ENCODE results near the gene SLC38A11.
"Not testable (repeated sequence)": the region's sequence is repeated elsewhere in the genome, so short reads cannot be mapped to it uniquely, and the experiment has no call there.

SLC38A11 gene, protein sequence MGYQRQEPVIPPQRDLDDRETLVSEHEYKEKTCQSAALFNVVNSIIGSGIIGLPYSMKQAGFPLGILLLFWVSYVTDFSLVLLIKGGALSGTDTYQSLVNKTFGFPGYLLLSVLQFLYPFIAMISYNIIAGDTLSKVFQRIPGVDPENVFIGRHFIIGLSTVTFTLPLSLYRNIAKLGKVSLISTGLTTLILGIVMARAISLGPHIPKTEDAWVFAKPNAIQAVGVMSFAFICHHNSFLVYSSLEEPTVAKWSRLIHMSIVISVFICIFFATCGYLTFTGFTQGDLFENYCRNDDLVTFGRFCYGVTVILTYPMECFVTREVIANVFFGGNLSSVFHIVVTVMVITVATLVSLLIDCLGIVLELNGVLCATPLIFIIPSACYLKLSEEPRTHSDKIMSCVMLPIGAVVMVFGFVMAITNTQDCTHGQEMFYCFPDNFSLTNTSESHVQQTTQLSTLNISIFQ

DNA sequence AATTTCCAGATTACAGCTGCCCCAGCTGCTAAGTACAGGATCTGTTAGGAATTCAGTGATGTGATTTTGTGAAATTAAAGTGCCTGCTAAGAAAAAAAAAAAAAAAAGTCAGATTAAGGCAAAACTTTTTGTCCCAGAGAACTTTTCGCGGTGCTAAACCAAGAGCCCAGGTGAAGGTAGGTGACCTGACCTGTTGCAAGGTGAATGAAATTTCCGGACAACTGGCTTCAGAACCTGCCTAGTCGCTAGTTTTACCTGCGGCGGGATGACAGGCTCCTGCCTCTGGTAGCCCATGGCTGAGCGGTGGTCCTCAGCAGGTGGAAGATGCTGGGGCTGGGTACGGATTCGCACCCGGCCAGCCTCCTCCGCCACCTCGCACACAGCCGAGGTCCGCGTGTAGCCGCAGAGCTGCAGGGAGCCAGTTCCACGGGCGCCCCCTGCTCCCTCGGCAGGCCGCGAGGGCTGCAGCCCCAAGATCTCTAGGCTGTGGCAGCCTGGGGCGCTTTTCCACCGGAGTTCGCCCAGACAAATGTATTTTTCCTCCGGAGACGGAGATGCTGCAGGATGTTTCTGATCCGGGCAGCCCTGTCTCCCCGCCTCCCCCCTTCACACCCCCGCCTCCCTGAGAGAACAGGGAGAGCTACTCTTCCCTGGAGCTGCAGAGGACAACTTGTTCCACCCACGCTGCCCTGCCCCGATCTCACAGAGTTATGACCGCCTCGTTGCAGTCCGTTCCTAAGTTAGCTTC lies at the start of gene SLC38A11:
Gene SLC38A11 (minus strand): TSS at position 572 of the 748 bp plus-strand sequence. CDS start 278 bp downstream, at position 294.
- DNase-seq (ENCODE audit: low read depth): no peak

DNA sequence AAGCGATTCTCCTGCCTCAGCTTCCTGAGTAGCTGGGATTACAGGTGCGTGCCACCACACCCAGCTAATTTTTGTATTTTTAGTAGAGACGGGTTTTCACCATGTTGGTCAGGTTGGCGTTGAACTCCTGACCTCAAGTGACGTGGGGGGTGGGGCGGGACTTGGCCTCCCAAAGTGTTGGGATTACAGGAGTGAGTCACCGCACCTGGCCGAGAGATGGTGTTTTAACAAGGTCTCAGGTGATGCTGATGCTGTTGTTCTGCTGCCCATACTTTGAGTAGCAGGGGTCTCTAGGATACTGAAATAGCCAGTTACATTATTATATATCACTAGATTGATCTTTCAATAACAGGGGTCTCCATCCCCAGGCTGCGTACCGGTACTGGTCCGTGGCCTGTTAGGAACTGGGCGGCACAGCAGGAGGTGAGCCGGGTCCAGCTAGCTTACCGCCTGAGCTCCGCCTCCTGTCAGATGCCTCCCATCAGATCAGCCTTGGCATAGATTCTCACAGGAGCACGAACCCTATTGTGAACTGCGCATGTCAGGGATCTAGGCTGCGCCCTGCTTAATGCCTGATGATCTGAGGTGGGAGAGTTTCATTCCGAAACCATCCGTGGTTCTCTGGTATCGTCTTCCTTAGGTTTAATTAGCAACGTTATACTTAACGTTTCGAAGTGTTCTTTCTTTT lies 48.3 kb upstream of the SLC38A11 start:
- no peak for DNase-seq (ENCODE audit: low read depth)

DNA sequence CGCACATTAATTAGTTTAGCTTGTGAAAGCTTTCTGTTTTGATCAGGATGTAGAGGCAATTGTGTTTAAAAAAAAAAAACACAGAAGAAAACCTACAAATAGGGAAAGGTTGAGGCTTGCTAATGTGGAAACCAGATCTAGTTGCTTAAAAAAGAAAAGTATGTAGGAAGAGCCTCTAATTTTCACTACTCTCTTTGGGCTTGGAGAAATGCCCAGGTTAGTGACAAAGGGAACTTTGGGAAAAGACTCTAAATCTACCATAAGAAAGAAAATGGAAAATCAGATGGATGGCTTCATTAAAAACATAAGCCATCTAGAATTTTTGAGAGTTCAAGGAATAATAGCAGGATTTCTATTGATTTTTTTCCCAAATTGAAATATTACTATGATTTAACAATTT lies 47.3 kb upstream of the SLC38A11 start:
- DNase-seq (ENCODE audit: low read depth): no peak

DNA sequence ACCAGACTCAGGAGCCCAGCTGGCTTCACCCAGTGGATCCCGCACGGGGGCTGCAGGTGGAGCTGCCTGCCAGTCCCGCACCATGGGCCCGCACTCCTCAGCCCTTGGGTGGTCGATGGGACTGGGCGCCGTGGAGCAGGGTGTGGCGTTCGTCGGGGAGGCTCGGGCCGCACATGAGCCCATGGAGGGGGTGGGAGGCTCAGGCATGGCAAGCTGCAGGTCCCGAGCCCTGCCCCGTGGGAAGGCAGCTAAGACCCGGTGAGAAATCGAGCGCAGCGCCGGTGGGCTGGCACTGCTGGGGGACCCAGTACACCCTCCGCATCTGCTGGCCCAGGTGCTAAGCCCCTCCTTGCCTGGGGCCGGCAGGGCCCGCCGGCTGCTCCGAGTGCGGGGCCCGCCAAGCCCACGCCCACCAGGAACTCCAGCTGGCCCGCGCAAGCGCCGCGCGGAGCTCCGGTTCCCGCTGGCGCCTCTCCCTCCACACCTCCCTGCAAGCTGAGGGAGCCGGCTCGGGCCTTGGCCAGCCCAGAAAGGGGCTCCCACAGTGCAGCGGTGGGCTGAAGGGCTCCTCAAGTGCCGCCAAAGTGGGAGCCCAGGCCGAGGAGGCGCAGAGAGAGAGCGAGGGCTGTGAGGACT lies 39.5 kb upstream of the SLC38A11 start:
- not testable (repeated sequence) for DNase-seq (ENCODE audit: low read depth)

DNA sequence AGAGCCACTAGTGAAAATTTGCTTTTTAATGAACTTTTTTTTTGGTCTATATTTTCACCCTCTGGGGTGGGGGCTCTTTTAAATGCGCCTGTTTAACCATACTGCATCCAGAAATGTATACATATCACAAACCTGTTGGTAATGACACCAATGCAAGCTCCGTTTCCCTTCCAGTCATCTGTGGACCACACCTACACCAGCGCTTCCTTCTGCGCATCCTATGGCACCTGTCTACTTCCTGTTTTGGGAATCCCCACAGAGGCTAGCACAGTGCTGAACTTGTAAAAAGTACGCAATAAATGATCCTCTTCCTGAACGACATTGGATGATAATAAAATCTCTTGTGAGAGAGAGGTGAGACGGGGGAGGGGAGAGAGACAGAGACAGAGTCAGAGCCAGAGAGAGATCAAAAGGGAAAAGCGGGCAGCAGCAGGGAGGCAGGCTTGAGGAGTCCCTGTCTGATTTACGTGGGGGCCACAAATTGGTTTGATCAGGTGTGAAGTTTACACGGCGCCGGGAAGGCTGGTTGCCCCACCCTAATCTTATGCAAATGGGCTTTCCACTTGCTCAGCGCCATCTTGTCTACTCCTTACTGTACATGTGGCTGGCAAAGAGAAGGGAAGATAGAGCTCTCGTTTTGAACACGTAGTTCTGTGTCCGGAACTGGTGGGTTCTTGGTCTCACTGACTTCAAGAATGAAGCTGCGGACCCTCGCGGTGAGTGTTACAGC lies 38.1 kb upstream of the SLC38A11 start:
- DNase-seq (ENCODE audit: low read depth): no peak

DNA sequence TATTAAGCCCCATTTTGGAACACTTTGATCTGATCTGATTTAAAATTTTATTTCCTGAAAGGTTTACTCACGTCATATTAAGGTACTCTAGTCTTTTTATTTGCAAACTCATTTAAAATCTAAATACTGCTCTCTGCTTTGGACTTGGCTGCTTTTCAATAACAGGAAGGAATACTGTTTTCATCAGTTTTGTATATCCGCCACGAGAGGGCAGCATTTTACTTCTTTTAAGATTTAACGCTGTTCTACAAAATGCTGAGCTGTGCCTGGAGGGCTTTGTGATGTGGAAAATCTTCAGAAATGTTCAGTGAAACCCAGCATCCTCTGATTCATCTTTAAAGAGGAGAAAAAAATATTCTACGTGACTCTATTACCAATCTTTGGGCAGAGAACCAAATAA lies 37.5 kb upstream of the SLC38A11 start:
- no peak for DNase-seq (ENCODE audit: low read depth)

DNA sequence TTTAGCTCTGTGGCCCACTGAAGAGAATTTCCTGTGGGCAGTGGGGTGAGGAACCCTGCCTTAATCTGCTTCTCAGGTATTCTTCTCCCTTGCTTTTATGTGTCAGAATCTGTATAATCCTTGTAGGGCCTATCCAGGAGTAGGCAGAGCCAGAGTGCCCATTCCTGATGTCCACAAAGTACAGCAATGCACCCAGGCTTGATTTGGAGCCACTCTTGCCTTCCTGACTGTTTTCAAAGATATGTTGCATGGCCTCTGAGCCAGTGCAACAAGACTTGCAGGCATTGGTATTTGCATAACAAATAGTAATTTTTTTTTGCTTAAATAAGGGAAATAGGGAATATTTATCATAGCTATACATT lies 36.7 kb upstream of the SLC38A11 start:
- not testable (repeated sequence) for DNase-seq (ENCODE audit: low read depth)

DNA sequence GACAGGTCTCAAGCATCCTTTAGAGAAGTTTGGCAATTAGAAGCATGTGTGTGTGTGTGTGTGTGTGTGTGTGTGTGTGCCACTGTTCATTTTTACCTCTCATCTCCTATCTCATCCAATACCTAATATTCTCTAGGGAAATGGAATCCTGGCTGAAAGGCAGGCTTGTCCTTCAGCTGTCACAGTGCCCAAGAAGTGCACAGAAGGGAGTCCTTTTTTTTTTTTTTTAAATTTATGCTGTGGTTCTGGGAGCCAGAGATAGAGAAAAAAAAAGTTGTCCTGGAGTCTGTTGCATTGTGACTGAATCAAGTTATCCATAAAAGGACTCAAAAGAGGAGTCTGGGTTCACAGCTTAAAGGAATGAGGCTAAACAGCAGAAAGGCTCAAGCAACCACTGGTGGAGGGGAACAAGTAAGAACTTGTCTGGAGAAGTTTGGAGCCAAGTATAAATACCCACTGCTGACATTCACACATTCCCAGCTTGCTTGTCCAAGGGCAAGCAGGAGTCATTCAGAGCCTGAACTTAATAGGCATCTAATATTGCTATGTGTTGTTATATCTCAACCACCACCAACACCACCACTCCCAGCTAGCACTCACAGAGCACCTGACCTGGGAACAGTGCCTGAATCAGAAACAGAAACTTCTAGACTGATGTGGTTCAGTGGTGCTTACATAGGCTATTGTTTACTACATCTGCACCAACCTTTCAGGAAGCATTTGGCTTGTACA lies 36.2 kb upstream of the SLC38A11 start:
- not testable (repeated sequence) for DNase-seq (ENCODE audit: low read depth)

DNA sequence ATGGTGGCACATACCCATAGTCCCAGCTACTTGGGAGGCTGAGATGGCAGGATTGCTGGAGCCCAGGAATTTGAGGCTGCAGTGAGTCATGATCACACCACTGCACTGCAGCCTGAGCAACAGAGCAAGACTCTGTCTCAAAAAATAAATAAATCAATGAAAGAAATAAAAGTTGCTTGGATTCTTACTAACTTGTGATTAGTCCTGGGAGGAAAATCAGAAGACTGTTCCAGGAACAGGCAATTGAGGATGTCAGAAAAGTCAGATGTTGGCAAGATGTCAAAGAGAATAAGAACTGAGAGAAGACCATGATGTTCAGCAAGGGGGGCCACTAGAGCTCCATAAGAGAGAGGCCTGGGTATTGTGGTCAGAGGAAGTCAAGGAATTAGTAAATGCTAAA lies 35.6 kb upstream of the SLC38A11 start:
- not testable (repeated sequence) for DNase-seq (ENCODE audit: low read depth)

DNA sequence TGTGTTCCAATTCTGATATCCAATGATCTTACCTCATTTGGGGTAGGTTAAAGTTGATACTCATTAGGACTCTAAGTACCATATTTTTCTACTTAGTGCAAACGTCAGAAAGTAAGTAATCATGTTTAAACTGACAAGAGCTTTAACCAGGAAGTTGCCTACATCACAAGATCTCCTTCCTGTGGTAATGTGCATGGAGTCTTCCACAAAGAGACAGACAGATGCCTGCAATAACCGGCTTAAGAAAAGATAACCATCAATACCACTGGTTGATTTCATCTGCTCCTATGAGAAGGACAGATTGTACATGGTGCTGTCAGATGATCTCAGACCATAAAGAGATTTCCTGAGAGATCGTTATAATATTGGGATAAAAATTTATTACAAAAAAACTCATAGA lies 33.5 kb upstream of the SLC38A11 start:
- DNase-seq (ENCODE audit: low read depth): not testable (repeated sequence)

DNA sequence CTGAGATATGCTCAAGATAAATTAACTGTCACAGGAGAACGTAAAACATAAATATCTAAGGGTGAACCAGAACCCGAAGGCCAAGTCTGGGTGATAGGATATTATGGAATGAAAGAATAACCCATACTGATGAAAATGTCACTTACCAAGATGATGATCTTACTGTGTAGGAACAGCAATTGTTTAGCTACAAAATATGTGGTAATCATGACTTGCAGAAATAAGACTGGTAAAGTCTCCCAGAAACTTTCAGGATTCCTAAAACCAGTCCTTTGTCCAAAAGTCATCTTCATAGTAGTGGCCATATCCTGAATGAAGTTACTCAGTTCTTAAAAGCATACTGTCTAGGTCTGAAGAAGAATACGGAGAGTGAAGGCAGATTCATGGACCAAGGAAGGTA lies 30.7 kb upstream of the SLC38A11 start:
- not testable (repeated sequence) for DNase-seq (ENCODE audit: low read depth)

DNA sequence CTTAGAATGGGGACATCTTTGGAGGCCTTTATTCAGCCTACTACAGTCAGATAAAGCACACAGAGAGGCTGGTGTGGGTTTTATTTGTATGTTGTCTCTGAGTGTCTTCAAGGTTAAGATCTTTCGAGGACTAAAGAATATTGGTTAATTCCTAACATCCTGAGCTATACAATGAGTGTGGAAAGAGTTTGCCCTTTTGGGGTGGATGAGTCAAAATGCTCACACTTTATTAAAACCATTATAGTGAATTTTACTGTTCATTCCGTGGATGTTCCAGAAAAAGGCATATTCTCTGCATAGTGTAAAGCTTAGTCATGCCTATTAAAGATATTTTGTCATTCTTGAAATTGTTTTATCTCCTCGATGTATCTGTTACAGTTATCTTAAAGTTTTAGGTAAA lies 29.1 kb upstream of the SLC38A11 start:
- DNase-seq (ENCODE audit: low read depth): no peak

DNA sequence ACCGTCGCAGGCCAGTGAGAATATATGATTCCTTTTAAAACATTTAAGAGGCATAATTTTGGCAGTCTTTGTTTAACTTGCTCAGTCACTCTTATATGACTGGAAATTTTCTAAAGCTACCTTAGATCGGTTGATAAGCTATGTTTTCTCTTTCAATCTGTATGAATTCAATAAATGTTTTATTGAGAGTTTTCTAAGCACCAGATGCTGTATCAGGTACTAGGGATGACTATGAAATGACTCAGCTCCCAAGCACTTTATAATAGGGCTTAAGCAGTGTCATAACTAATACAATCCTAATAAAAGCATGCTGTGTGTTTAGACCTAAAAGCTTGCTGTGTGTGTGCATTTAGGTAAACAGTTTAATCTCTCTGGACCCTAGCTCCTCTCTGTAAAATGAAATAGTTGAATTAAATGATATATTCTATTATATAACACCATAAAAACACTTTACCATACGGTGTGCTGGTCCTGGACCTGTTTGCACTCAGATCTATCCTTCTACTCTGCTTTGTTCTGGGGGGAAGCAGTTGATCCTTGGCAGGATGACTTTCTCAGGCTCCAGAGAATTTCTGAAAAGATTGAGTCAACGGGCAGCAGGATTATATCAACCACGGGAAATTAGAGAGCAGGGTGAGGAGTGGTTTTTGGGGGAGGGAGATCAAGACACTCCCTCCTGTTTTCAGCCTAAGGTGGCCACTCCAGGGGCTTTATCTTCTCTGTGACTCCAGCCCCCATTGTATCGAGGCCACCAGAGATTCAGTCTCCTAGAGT lies 26.1 kb upstream of the SLC38A11 start:
- DNase-seq (ENCODE audit: low read depth): no peak

DNA sequence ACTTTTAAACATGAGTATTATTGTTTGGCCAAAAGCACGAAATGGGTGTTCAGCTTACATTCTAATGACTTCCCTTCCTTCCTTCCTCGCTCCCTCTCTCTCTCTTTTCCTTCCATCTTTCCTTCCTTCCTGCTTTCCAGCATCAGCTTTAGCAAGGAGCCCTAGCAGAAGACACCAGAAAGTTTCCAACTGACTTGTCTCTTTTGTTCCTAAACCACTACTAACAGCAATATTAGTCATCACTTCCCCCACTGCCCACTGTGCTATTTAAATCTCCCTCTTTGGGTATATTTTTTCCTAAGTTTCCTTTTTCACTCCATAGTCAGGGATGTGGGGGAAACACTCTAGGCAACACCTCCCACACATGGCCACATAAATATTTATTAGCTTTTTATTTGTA lies 25.4 kb upstream of the SLC38A11 start:
- not testable (repeated sequence) for DNase-seq (ENCODE audit: low read depth)

DNA sequence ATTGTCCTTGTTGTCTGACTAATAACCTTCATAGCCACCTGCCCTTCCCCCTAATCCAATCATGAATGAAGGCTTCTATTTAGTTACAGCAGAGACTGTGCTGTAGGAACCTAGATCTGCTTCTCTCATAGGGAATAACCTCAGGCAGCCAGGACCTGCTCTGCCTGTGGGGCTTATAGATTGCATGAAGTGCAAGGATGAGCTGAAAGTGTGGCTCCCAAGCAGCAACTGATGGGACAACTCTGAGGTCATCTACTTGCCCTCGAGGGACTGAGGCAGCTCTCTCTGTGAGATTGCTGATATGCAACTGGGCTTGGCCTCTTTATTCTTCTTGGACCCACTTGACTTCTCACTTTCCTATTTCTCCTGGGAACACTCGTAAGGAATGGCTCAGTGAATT lies 23.8 kb upstream of the SLC38A11 start:
- no peak for DNase-seq (ENCODE audit: low read depth)

DNA sequence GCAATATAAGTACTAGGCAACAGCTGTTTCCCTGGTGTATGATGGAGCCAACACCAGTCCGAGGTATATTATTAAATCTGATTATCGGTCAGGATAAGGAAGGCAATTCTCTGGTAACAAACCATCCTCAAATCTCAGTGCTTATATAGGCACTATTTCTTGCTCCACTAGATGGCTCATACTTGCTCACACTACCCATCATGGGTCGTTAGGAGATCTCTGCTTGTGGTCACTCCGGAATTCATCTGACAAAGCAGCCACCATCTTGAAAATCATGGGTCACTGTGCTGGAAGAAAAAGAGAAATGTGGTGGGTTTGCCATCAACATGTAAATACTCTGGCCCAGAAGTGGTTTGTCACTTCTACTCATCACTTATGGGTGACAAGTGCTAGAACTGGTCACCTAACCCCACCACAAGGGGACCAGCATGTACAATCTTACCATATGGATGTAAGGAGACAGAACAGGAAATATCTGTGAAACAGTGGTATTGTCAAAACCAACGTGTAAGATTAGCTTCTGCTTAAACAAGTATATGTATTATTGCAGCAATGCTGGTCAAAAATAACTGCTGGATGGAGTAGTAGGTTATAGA lies 21.6 kb upstream of the SLC38A11 start:
- DNase-seq (ENCODE audit: low read depth): not testable (repeated sequence)

DNA sequence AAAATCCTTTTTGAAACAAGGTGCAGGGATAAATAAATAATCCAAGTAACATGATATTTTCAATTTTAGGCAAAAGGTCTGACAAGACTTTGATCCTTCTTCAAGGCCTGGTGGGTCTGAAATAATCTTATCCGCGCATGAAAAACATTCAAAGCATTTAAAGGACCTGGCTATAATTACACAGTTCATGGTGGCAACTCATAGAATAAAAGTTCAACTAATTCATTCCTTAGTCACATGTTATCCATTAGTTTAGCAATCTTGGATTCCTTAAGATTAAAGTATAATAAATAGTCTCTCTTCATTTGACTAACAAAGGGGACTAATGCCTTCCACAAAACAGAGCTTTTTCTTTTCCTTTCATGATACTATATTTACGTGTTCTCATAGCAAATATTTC lies 21.0 kb upstream of the SLC38A11 start:
- no peak for DNase-seq (ENCODE audit: low read depth)

DNA sequence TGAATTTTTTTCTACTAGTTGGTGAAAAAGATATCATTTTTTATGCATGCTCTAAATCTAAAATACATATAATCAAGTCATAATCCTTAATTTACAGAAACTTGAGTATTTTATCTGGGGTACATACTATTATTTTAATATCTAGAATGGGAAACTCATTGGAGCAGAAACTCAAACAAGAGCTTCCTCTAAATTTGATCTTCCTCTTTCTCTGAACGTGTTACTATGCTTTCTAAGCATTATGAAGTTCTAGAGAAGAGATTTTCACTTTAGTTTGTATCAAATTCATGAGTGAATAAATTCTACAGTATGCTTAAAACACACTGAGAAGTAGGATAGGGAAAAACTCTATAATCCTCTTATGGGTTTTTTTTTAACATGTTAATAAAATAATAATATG lies 20.6 kb upstream of the SLC38A11 start:
- DNase-seq (ENCODE audit: low read depth): no peak

DNA sequence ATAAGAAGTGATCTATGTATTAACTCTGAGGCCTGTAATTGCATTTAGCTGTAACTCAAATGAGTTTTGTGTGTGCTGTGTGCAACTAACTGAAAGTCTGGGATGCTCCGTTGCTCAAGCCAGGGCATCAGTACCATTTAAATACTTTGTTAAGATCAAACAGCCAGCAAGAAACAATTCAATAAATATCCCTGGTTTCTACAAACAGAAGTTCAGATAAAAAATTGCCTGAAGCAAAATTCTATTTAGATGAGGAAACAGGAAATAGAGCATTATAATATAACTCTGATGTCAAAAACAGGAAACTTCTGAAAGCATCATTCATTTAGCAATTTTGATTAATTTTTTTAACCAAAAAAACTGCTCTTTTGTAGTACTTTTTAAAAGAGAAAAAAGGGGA lies 18.9 kb upstream of the SLC38A11 start:
- DNase-seq (ENCODE audit: low read depth): no peak

DNA sequence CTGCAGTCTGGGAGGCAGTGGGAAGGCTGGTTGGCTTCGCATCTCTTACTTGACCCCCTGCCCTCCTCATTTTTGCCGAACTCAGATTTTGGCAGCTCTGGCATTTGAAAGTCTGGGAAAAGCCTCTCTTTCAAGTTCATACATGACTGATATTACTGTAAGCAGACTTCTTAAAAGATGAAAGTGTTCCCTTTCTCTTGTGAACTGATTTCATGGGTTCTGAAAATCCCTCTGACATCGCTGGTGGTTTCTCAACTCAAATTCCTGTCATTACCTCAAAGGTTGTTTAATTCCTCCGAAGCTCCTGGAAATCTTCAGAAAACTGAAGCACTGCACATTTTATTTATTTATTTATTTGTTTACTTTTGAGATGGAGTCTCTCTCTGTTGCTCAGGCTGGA lies 16.9 kb upstream of the SLC38A11 start:
- no peak for DNase-seq (ENCODE audit: low read depth)

Measured in stimulated activated CD8-positive, alpha-beta memory T cell treated with anti-CD3 and anti-CD28 coated beads, Interleukin-15, amount 100 ng/mL, for 1 hour (primary cell).